Measurements from ENCODE around the gene DISC1.
"Not testable (repeated sequence)": the region's sequence is repeated elsewhere in the genome, so short reads cannot be mapped to it uniquely, and the experiment has no call there.

DISC1 gene

DNA sequence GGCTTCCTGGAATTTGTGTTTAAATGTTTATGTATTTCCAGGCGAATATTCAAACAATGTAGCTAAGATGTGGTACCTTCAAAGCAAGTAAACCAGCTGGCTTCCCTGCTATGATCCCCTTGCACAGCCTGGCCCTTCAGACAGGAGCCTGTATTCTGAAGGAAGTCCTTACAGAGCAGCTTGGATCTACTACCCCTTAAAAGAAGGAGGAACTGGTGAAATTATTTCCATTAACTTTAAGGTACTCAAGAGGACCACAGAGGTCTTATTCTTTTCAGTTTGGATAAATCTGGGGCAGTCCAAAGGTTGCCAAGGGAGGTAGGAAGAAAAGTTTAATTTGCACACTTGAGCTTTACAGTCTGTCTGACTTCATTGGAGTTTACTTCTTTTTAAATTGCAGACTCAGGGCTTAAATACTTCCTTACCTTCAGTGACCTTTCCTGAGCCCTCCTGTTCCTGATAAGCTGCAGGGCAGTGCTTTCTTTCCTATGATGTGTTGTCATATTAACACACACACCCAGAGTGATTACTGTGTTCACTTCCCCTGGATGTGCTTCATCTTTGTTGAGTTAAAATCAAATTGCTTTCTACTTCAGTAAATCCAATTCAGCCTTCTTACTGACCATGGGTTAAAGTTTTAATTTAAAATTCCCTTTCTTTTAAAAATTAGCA lies 40.5 kb downstream of the DISC1 start:
- no peak overlapping the region for H3K4me3 ChIP-seq (ENCODE audit: low read depth, low read length)
- TF ChIP-seq, protein P1, sequence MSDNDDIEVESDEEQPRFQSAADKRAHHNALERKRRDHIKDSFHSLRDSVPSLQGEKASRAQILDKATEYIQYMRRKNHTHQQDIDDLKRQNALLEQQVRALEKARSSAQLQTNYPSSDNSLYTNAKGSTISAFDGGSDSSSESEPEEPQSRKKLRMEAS (IDR thresholded peaks at IDR 0.05; ENCODE audit: low read depth, low read length), result no peak
- no peak for TF ChIP-seq CTCF (IDR thresholded peaks at IDR 0.05; ENCODE audit: low read depth, low read length)
- TF ChIP-seq POLR2A (IDR thresholded peaks at IDR 0.05; ENCODE audit: extremely low read depth, insufficient read length), result no peak
- no peak for TF ChIP-seq MYC (IDR thresholded peaks at IDR 0.05; ENCODE audit: low read depth, low read length)
- no peak for DNase-seq (ENCODE audit: low read depth)

DNA sequence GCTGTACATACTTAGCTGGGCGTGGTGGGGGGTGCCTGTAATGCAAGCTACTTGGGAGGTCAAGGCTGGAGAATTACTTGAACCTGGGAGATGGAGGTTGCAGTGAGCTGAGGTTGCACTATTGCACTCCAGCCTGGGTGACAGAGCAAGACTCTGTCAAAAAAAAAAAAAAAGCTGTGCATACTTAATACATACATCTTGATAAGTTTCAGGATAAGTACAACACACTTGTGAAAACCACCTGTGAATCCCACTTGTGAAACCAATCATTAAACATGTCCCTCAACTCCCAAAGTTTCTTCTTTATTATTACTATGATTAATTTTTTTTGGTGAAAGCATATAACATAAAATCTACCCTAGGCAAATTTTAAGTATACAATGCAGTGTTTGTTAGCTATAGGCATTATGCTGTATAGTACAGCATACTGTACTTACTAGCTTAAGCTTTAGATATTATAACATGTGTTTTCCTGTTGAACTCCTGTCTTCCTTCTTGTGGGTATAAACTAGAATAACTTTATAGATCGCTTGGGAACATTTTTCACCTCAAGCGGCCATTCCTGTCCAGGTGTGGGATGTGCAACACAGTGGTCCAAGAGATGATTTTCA lies 41.4 kb downstream of the DISC1 start:
- no peak for DNase-seq (ENCODE audit: low read depth)
- no peak overlapping the region for H3K4me3 ChIP-seq (ENCODE audit: low read depth, low read length)
- TF ChIP-seq, protein P1 (IDR thresholded peaks at IDR 0.05; ENCODE audit: low read depth, low read length), result no peak
- no peak for TF ChIP-seq MYC (IDR thresholded peaks at IDR 0.05; ENCODE audit: low read depth, low read length)
- TF ChIP-seq POLR2A (IDR thresholded peaks at IDR 0.05; ENCODE audit: extremely low read depth, insufficient read length), result no peak
- no peak for TF ChIP-seq CTCF (IDR thresholded peaks at IDR 0.05; ENCODE audit: low read depth, low read length)

DNA sequence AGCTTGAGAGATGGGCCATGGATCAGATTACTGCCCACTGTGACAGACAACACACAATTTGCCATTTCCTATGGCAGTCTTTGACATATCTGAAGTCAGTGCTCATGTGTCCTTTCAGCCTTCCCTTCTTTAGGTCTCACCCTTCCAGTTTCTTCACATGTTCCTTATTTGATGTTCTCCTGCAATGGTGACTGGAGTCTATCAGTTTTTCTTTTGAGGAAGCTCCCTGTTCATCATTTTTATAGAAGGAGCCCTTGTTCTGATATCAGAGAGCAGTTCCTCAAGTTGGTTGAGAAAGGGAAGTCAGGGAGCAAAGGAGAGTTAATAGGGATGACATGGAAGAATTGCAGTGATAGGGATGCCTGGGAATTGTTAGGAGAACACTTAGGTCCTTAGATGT lies 42.2 kb downstream of the DISC1 start:
- TF ChIP-seq POLR2A (IDR thresholded peaks at IDR 0.05; ENCODE audit: extremely low read depth, insufficient read length) (no peak), MYC (IDR thresholded peaks at IDR 0.05; ENCODE audit: low read depth, low read length) (no peak), CTCF (IDR thresholded peaks at IDR 0.05; ENCODE audit: low read depth, low read length) (no peak)
- TF ChIP-seq, protein P1 (IDR thresholded peaks at IDR 0.05; ENCODE audit: low read depth, low read length), result no peak
- H3K4me3 ChIP-seq (ENCODE audit: low read depth, low read length), result no peak overlapping the region
- no peak for DNase-seq (ENCODE audit: low read depth)

GRCh38 chr1:231669864-231670621 lies 43.5 kb downstream of the DISC1 start:
- DNase-seq (ENCODE audit: low read depth); H3K4me3 ChIP-seq (ENCODE audit: low read depth, low read length): not testable (repeated sequence)

GRCh38 chr1:231670755-231671154 lies 44.2 kb downstream of the DISC1 start:
- DNase-seq (ENCODE audit: low read depth), result no peak
- TF ChIP-seq, protein P1 (IDR thresholded peaks at IDR 0.05; ENCODE audit: low read depth, low read length), result no peak
- TF ChIP-seq CTCF (IDR thresholded peaks at IDR 0.05; ENCODE audit: low read depth, low read length), result no peak
- TF ChIP-seq MYC (IDR thresholded peaks at IDR 0.05; ENCODE audit: low read depth, low read length), result no peak
- TF ChIP-seq POLR2A (IDR thresholded peaks at IDR 0.05; ENCODE audit: extremely low read depth, insufficient read length), result no peak
- no peak overlapping the region for H3K4me3 ChIP-seq (ENCODE audit: low read depth, low read length)

GRCh38 chr1:231674575-231674974 lies 48.0 kb downstream of the DISC1 start:
- no peak for DNase-seq (ENCODE audit: low read depth)
- no peak overlapping the region for H3K4me3 ChIP-seq (ENCODE audit: low read depth, low read length)
- no peak for TF ChIP-seq POLR2A (IDR thresholded peaks at IDR 0.05; ENCODE audit: extremely low read depth, insufficient read length)

Data from NB4 (cell line).